ENCODE results near the gene EZR. TPM values are rescaled to one million over a fixed set of nuclear protein-coding genes. Genes with fewer than 3 reads are reported as not detected.

Gene EZR
- total RNA-seq, 1 experiment from 2014 or later, result 375 TPM

DNA sequence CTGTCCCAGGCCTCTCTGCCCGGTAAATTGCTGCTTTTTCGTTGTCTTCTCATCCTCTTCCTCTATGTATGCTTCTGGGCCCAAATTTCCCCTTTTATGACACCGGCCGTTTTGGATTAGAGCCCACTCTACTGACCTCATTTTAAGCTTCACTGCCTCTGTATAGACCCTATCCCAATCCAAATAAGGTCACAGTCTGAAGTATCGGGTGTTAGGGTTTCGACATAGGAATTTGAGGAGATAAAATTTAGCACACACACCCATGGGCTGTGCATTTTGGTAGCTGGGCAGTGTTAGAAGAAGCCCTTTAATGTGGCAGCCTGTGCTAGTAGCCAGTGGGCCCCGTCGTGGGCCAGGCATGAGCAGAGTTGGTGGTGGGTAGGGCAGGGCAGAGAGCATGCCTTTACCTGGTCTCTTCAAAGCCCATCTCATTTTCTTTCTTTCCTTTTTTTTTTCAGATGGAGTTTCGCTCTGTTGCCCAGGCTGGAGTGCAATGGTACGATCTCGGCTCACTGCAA lies 27.9 kb upstream of the EZR start:
- Histone ChIP-seq H3K18ac (ENCODE audit: insufficient read length, low read depth, low read length) (no peak overlapping the region), H3K4ac (ENCODE audit: low read depth, low read length) (no peak overlapping the region), H3K4me1 (ENCODE audit: insufficient read depth, low read length) (no peaks in the 10 kb centered on the region; the same call in 1 of the 2 replicates), H4K20me1 (ENCODE audit: control insufficient read depth, insufficient read depth, insufficient read length) (no peaks in the 10 kb centered on the region), H4K91ac (ENCODE audit: insufficient read length, low read depth, low read length) (no peak overlapping the region), H3K9ac (ENCODE audit: extremely low read depth, insufficient read length, low read length) (no peak overlapping the region), H3K14ac (ENCODE audit: insufficient read depth, low read length) (no peak overlapping the region), H4K5ac (ENCODE audit: insufficient read length, low read depth, low read length) (no peak overlapping the region), H3K23me2 (ENCODE audit: insufficient read length, low read depth, low read length, poor library complexity, severe bottlenecking) (no peaks in the 10 kb centered on the region), H2BK15ac (ENCODE audit: low read depth, low read length) (no peak overlapping the region), H3K4me2 (ENCODE audit: insufficient read depth, insufficient read length, low read length) (no peak overlapping the region), H3K27me3 (ENCODE audit: insufficient read depth, low read length) (no peaks in the 10 kb centered on the region), H3K23ac (ENCODE audit: insufficient read length, low read depth, low read length) (no peak overlapping the region), H2AFZ (ENCODE audit: low read length) (no peak overlapping the region), H2BK12ac (ENCODE audit: insufficient read length, low read depth, low read length) (no peak overlapping the region), H2BK120ac (ENCODE audit: low read depth, low read length, poor library complexity, severe bottlenecking) (no peak overlapping the region), H3K27ac (ENCODE audit: insufficient read length, low read depth, low read length) (no peak overlapping the region), H3T11ph (ENCODE audit: low read length) (no peak overlapping the region), H3K79me1 (ENCODE audit: insufficient read depth, low read depth, low read length, poor library complexity, severe bottlenecking) (no peaks in the 10 kb centered on the region), H3K9me3 (ENCODE audit: control insufficient read depth, low read depth, low read length) (no peaks in the 10 kb centered on the region), H2BK5ac (ENCODE audit: insufficient read length, low read length) (no peak overlapping the region), H4K8ac (replicated peaks; ENCODE audit: insufficient read length, low read depth, low read length) (no peak overlapping the region), H3K79me2 (ENCODE audit: insufficient read depth, low read length) (no peaks in the 10 kb centered on the region), H3K56ac (ENCODE audit: insufficient read length, low read depth, low read length) (no peak overlapping the region), H2AK5ac (ENCODE audit: insufficient read length, low read length) (no peak overlapping the region), H2BK20ac (ENCODE audit: low read depth, low read length, poor library complexity, severe bottlenecking) (no peak overlapping the region)
- H3K27ac Mint-ChIP-seq, result peak overlapping the region in 1 of 3 experiments; percentile 28; a peak in 2 of 7 replicates
- no CpG with 5 or more reads among the region's 11 CpGs for WGBS (ENCODE audit: extremely low coverage, insufficient read length, low lambda C conversion rate)
- H3K9me3 Mint-ChIP-seq, result 0 out of 5 replicates have a peak, but pooled peaks cover 0 to 3% of the 10 kb centered on the region in 2 experiments
- no peak overlapping the region for H3K4me3 Mint-ChIP-seq
- H3K36me3 Mint-ChIP-seq (ENCODE audit: insufficient read depth in 1 of 3, low read depth in 3 of 3), result no peaks in the 10 kb centered on the region; a peak in 2 of 7 replicates
- TF ChIP-seq, protein P1, sequence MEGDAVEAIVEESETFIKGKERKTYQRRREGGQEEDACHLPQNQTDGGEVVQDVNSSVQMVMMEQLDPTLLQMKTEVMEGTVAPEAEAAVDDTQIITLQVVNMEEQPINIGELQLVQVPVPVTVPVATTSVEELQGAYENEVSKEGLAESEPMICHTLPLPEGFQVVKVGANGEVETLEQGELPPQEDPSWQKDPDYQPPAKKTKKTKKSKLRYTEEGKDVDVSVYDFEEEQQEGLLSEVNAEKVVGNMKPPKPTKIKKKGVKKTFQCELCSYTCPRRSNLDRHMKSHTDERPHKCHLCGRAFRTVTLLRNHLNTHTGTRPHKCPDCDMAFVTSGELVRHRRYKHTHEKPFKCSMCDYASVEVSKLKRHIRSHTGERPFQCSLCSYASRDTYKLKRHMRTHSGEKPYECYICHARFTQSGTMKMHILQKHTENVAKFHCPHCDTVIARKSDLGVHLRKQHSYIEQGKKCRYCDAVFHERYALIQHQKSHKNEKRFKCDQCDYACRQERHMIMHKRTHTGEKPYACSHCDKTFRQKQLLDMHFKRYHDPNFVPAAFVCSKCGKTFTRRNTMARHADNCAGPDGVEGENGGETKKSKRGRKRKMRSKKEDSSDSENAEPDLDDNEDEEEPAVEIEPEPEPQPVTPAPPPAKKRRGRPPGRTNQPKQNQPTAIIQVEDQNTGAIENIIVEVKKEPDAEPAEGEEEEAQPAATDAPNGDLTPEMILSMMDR (conservative IDR thresholded peaks at IDR 0.05), result no peak
- no peak for DNase-seq
- H3K4me1 Mint-ChIP-seq, result peaks cover 12 to 14% of the 10 kb centered on the region in 2 experiments
- H3K27me3 Mint-ChIP-seq (ENCODE audit: low read depth), result no peaks in the 10 kb centered on the region
